SH-SY5Y (cell line): ENCODE data around the gene VTI1A.

Source experiments
- GATA2 ChIP-seq: IDR thresholded peaks from 2 replicates; pipeline ENCODE4 v1.6.1; 2011; ENCODE audit warnings: mild to moderate bottlenecking, low read depth, low read length
- GATA3 ChIP-seq: IDR thresholded peaks from 2 replicates; pipeline ENCODE4 v1.6.1; 2011; ENCODE audit warnings: low read depth, mild to moderate bottlenecking, low read length, moderate library complexity

- no peak for TF ChIP-seq GATA3
- no peak for TF ChIP-seq GATA2
These were observed 51.8 kb downstream of the VTI1A start for GRCh38 chr10:112498806-112499205.
